ENCODE data around the gene RNF4.

The RNF4 gene

GRCh38 chr4:2483237-2483636 lies 14.3 kb downstream of the RNF4 start:
- Histone ChIP-seq H3K9ac (ENCODE audit: low read depth, low read length) (no peak overlapping the region), H3K36me3 (ENCODE audit: insufficient read depth, low read length) (no peaks in the 10 kb centered on the region), H3K4me1 (ENCODE audit: insufficient read depth, low read length) (peaks cover 22% of the 10 kb centered on the region), H3K9me3 (ENCODE audit: control insufficient read depth, insufficient read depth, low read length) (no peaks in the 10 kb centered on the region)

- peaks cover under 1% of the 10 kb centered on the region; the same call in 1 of the 2 replicates for H3K36me3 ChIP-seq (ENCODE audit: insufficient read depth, low read length)
- no peaks in the 10 kb centered on the region for H3K9me3 ChIP-seq (ENCODE audit: control insufficient read depth, insufficient read depth, low read length)
- H3K9ac ChIP-seq (ENCODE audit: low read depth, low read length) = no peak overlapping the region
- peaks cover 16% of the 10 kb centered on the region for H3K4me1 ChIP-seq (ENCODE audit: insufficient read depth, low read length)
Observed at GRCh38 chr4:2484185-2484584, 15.3 kb downstream of the RNF4 start.

- Histone ChIP-seq H3K4me1 (ENCODE audit: insufficient read depth, low read length) (peaks cover 16% of the 10 kb centered on the region), H3K9ac (ENCODE audit: low read depth, low read length) (no peak overlapping the region), H3K9me3 (ENCODE audit: control insufficient read depth, insufficient read depth, low read length) (no peaks in the 10 kb centered on the region), H3K36me3 (ENCODE audit: insufficient read depth, low read length) (peaks cover 5% of the 10 kb centered on the region)
Observed at GRCh38 chr4:2484993-2485392, 16.1 kb downstream of the RNF4 start.

- no peak overlapping the region for H3K9ac ChIP-seq (ENCODE audit: low read depth, low read length)
Observed at GRCh38 chr4:2485956-2486355, 17.1 kb downstream of the RNF4 start.

GRCh38 chr4:2486981-2487380 lies 18.1 kb downstream of the RNF4 start:
- H3K36me3 ChIP-seq (ENCODE audit: insufficient read depth, low read length) = peaks cover 20% of the 10 kb centered on the region
- H3K4me1 ChIP-seq (ENCODE audit: insufficient read depth, low read length) = peaks cover 13% of the 10 kb centered on the region
- H3K9ac ChIP-seq (ENCODE audit: low read depth, low read length) = no peak overlapping the region
- H3K9me3 ChIP-seq (ENCODE audit: control insufficient read depth, insufficient read depth, low read length) = no peaks in the 10 kb centered on the region

More at GRCh38 chr4:2485956-2486355, 17.1 kb downstream of the RNF4 start:
- Histone ChIP-seq H3K36me3 (ENCODE audit: insufficient read depth, low read length) (peaks cover 15% of the 10 kb centered on the region), H3K9me3 (ENCODE audit: control insufficient read depth, insufficient read depth, low read length) (no peaks in the 10 kb centered on the region), H3K4me1 (ENCODE audit: insufficient read depth, low read length) (peaks cover 16% of the 10 kb centered on the region)

- Histone ChIP-seq H3K9me3 (ENCODE audit: control insufficient read depth, insufficient read depth, low read length) (no peaks in the 10 kb centered on the region), H3K9ac (ENCODE audit: low read depth, low read length) (no peak overlapping the region), H3K36me3 (ENCODE audit: insufficient read depth, low read length) (peaks cover 26% of the 10 kb centered on the region), H3K4me1 (ENCODE audit: insufficient read depth, low read length) (peaks cover 10% of the 10 kb centered on the region)
Observed at GRCh38 chr4:2487632-2488031, 18.7 kb downstream of the RNF4 start.

- Histone ChIP-seq H3K4me1 (ENCODE audit: insufficient read depth, low read length) (peaks cover 10% of the 10 kb centered on the region), H3K9ac (ENCODE audit: low read depth, low read length) (no peak overlapping the region), H3K9me3 (ENCODE audit: control insufficient read depth, insufficient read depth, low read length) (no peaks in the 10 kb centered on the region), H3K36me3 (ENCODE audit: insufficient read depth, low read length) (peaks cover 32% of the 10 kb centered on the region)
Observed at GRCh38 chr4:2489081-2489805, 20.3 kb downstream of the RNF4 start.

- no peak overlapping the region for H3K9ac ChIP-seq (ENCODE audit: low read depth, low read length)
- H3K4me1 ChIP-seq (ENCODE audit: insufficient read depth, low read length) = peaks cover 6% of the 10 kb centered on the region; the same call in 1 of the 2 replicates
- H3K36me3 ChIP-seq (ENCODE audit: insufficient read depth, low read length) = peaks cover 32% of the 10 kb centered on the region
- H3K9me3 ChIP-seq (ENCODE audit: control insufficient read depth, insufficient read depth, low read length) = no peaks in the 10 kb centered on the region
Observed at GRCh38 chr4:2489841-2490552, 21.1 kb downstream of the RNF4 start.

- H3K9me3 ChIP-seq (ENCODE audit: control insufficient read depth, insufficient read depth, low read length) = no peaks in the 10 kb centered on the region
- H3K36me3 ChIP-seq (ENCODE audit: insufficient read depth, low read length) = peaks cover 44% of the 10 kb centered on the region
Observed at GRCh38 chr4:2492970-2493369, 24.1 kb downstream of the RNF4 start.

GRCh38 chr4:2494992-2495391 lies 26.1 kb downstream of the RNF4 start:
- Histone ChIP-seq H3K4me1 (ENCODE audit: insufficient read depth, low read length) (no peaks in the 10 kb centered on the region), H3K9ac (ENCODE audit: low read depth, low read length) (no peak overlapping the region), H3K36me3 (ENCODE audit: insufficient read depth, low read length) (peaks cover 43% of the 10 kb centered on the region), H3K9me3 (ENCODE audit: control insufficient read depth, insufficient read depth, low read length) (no peaks in the 10 kb centered on the region)

More at GRCh38 chr4:2492970-2493369, 24.1 kb downstream of the RNF4 start:
- H3K4me1 ChIP-seq (ENCODE audit: insufficient read depth, low read length) = no peaks in the 10 kb centered on the region
- H3K9ac ChIP-seq (ENCODE audit: low read depth, low read length) = no peak overlapping the region

GRCh38 chr4:2497324-2497723 lies 28.4 kb downstream of the RNF4 start:
- H3K9me3 ChIP-seq (ENCODE audit: control insufficient read depth, insufficient read depth, low read length) = no peaks in the 10 kb centered on the region
- H3K36me3 ChIP-seq (ENCODE audit: insufficient read depth, low read length) = peaks cover 43% of the 10 kb centered on the region
- no peaks in the 10 kb centered on the region for H3K4me1 ChIP-seq (ENCODE audit: insufficient read depth, low read length)
- H3K9ac ChIP-seq (ENCODE audit: low read depth, low read length) = no peak overlapping the region

GRCh38 chr4:2497931-2498330 lies 29.0 kb downstream of the RNF4 start:
- Histone ChIP-seq H3K36me3 (ENCODE audit: insufficient read depth, low read length) (peaks cover 38% of the 10 kb centered on the region), H3K9me3 (ENCODE audit: control insufficient read depth, insufficient read depth, low read length) (no peaks in the 10 kb centered on the region), H3K9ac (ENCODE audit: low read depth, low read length) (no peak overlapping the region), H3K4me1 (ENCODE audit: insufficient read depth, low read length) (no peaks in the 10 kb centered on the region)

- Histone ChIP-seq H3K36me3 (ENCODE audit: insufficient read depth, low read length) (peaks cover 34% of the 10 kb centered on the region), H3K9ac (ENCODE audit: low read depth, low read length) (no peak overlapping the region)
Observed at GRCh38 chr4:2500547-2500946, 31.6 kb downstream of the RNF4 start.

GRCh38 chr4:2501034-2501594 lies 32.2 kb downstream of the RNF4 start:
- H3K36me3 ChIP-seq (ENCODE audit: insufficient read depth, low read length) = peaks cover 34% of the 10 kb centered on the region
- H3K9me3 ChIP-seq (ENCODE audit: control insufficient read depth, insufficient read depth, low read length) = no peaks in the 10 kb centered on the region
- no peak overlapping the region for H3K9ac ChIP-seq (ENCODE audit: low read depth, low read length)
- no peaks in the 10 kb centered on the region for H3K4me1 ChIP-seq (ENCODE audit: insufficient read depth, low read length)

More at GRCh38 chr4:2500547-2500946, 31.6 kb downstream of the RNF4 start:
- H3K9me3 ChIP-seq (ENCODE audit: control insufficient read depth, insufficient read depth, low read length) = no peaks in the 10 kb centered on the region
- no peaks in the 10 kb centered on the region for H3K4me1 ChIP-seq (ENCODE audit: insufficient read depth, low read length)

- no peak overlapping the region for H3K9ac ChIP-seq (ENCODE audit: low read depth, low read length)
- peaks cover 29% of the 10 kb centered on the region for H3K36me3 ChIP-seq (ENCODE audit: insufficient read depth, low read length)
- H3K4me1 ChIP-seq (ENCODE audit: insufficient read depth, low read length) = no peaks in the 10 kb centered on the region
- H3K9me3 ChIP-seq (ENCODE audit: control insufficient read depth, insufficient read depth, low read length) = no peaks in the 10 kb centered on the region
Observed at GRCh38 chr4:2503809-2504208, 34.9 kb downstream of the RNF4 start.

All from ES-I3 (cell line).